SH-SY5Y (cell line): Measurements from ENCODE around the gene OTUD7B.

Experiments
- GATA2 ChIP-seq: IDR thresholded peaks from 2 replicates; pipeline ENCODE4 v1.6.1; 2011; ENCODE audit warnings: mild to moderate bottlenecking, low read depth, low read length
- GATA3 ChIP-seq: IDR thresholded peaks from 2 replicates; pipeline ENCODE4 v1.6.1; 2011; ENCODE audit warnings: low read depth, mild to moderate bottlenecking, low read length, moderate library complexity

OTUD7B gene

GRCh38 chr1:149925751-149926150 is 84.8 kb downstream of the OTUD7B start:
- no peak for TF ChIP-seq GATA2

GRCh38 chr1:149925345-149925744 is 85.2 kb downstream of the OTUD7B start:
- no peak for TF ChIP-seq GATA3

- no peak for TF ChIP-seq GATA2
- no peak for TF ChIP-seq GATA3
Observed at GRCh38 chr1:149923626-149924025, 86.9 kb downstream of the OTUD7B start.

GRCh38 chr1:149917571-149918144 is 92.9 kb downstream of the OTUD7B start, which contains the start of gene SV2A:
Gene SV2A (minus strand): TSS chr1:149917844. CDS start chr1:149913840, 4,004 bp downstream.
- TF ChIP-seq GATA2 (no peak), GATA3 (no peak)

GRCh38 chr1:149916898-149917252 is 93.7 kb downstream of the OTUD7B start:
- TF ChIP-seq GATA2 = no peak
- TF ChIP-seq GATA3 = no peak

GRCh38 chr1:149916193-149916897 is 94.2 kb downstream of the OTUD7B start:
- TF ChIP-seq GATA2 = no peak
- no peak for TF ChIP-seq GATA3

GRCh38 chr1:149915429-149916192 is 94.9 kb downstream of the OTUD7B start:
- TF ChIP-seq GATA3 = no peak
- TF ChIP-seq GATA2 = no peak

- no peak for TF ChIP-seq GATA3
- no peak for TF ChIP-seq GATA2
Observed at GRCh38 chr1:149914545-149914944, 96.0 kb downstream of the OTUD7B start.

- TF ChIP-seq GATA2 (no peak), GATA3 (no peak)
Observed at GRCh38 chr1:149906570-149907075, 103.9 kb downstream of the OTUD7B start.

GRCh38 chr1:149903836-149904491 is 106.6 kb downstream of the OTUD7B start:
- no peak for TF ChIP-seq GATA3
- no peak for TF ChIP-seq GATA2

GRCh38 chr1:149899460-149900284 is 110.9 kb downstream of the OTUD7B start, which contains the start of gene BOLA1:
Gene BOLA1 (plus strand): TSS chr1:149899568. CDS start chr1:149900060, 492 bp downstream.
- no peak for TF ChIP-seq GATA3
- no peak for TF ChIP-seq GATA2

GRCh38 chr1:149896575-149896974 is 114.0 kb downstream of the OTUD7B start:
- no peak for TF ChIP-seq GATA2
- TF ChIP-seq GATA3 = no peak

GRCh38 chr1:149888999-149889289 is 121.6 kb downstream of the OTUD7B start:
- TF ChIP-seq GATA3 (no peak), GATA2 (0 out of 2 replicates have a peak, but pooled peaks have one; percentile 5)
